GM21447 (cell line): ENCODE results near the gene HEATR3.
"Not testable (repeated sequence)": the region's sequence is repeated elsewhere in the genome, so short reads cannot be mapped to it uniquely, and the experiment has no call there.

ENCODE experiments used
- ATAC-seq: cut with Tn5 transposase; IDR thresholded peaks from one replicate; pipeline ENCODE4 v1.9.1; 2021; ENCODE audit not compliant: unreplicated experiment

Gene HEATR3

DNA sequence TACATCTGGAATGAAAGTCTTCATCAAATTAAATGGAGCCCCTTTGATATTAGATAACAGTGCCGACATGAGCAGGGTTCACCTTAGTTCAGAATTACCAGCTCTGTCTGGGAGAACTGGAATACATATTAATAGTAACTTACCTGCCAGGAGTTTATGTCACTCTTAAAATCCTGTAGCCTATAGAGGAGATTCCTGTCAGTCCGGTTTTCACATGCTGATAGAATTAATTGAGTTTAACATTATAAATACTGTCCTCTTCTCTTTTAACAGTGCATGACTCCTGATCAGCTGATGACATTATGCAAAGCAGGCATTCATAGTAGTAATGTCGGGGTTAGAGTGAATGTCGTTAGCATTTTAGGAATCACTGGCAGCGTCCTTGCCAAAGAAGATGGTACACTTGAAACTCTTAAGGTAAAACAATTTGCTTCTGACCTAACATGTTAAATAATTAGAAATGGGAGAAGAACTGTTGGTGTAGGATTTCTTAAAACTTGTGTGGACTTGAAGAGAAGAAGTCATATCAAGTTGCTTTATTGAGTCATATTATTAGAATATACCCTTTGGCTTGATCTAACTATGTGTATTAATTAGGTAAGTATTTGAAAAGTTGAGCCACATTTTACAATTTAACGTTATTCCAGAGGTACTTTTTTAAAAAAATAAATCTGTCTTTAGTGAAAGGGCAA lies 34.3 kb downstream of the HEATR3 start:
- ATAC-seq = no peak

DNA sequence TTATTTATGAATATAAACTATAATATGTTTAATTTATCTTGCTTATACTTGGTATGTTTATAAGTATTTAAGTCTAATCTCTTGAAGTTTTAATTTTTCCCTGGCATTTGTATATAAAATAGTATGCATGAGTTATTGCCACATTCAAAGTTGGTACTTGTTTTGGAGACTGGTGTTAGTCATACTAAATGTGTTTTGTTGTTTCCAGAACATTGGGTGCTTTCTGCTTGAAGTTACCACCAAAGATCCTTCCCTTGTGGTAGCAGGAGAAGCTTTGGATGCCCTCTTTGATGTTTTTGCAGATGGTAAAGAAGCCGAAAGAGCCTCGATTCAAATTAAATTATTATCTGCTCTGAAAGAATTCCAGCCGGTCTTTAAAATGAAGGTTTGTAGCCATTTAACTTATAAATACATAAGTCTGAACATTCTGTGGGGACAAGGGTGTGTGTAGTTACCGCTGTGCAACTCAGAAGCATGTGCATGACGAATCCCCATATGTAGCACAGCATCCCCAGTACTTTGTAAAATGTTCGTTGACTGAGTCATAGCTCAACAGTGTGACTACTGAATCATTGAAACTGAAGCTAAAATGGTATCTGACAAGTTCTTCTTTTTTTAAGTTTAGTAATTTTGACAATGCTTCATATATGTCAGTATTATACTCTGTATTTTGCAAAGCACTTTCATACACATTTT lies 36.4 kb downstream of the HEATR3 start:
- ATAC-seq = no peak

DNA sequence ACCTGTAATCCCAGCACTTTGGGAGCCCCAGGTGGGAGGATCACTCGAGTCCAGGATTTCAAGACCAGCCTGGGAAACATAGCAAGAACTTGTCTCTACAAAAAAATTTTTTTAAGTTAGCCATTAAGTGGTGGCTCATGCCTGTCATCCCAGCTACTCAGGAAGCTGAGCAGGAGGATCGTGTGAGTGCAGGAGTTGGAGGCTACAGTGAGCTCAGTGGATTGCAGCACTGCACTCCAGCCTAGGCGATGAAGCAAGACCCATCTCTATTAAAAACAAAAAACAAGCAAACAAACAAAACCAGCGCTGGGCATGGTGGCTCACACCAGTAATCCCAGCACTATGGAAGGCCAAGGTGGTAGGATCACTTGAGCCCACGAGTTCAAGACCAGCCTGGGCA lies 38.0 kb downstream of the HEATR3 start:
- no peak for ATAC-seq

DNA sequence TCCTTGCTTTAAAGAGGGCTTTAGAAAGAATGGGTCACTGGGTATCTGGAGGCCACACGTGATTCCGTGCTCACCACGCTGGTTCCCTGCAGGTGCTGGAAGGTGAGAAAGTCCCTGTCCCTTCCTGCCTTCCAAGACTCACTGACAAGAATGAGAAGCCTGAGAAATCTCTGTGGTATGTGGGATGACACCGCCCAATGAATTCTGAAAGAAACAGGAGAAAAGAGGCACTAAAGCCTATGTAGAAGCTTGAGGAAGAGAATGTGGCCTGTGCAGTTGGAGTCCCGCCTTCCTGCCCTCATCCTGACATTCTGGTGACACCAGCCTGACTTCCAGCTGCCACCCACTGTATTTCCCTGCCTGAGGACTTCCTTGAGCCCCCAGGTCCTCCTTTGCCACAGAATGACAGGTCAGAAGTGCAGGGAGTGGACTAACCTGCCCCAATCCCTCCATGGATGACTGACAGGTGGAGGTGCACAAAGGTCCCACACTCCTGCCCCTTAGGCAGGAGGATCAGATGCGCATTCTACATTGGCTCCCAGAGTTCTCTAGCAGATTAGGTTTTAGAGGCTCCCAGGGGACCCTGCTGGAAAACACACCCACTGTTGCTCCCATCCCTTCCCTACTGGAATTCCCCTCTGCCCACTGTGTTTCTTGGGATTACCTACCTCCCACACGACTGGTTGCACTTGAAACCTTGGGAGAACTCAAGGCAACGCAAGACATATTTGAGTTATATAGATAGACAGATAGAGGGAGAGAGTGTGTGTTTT lies 48.8 kb downstream of the HEATR3 start:
- ATAC-seq = no peak

DNA sequence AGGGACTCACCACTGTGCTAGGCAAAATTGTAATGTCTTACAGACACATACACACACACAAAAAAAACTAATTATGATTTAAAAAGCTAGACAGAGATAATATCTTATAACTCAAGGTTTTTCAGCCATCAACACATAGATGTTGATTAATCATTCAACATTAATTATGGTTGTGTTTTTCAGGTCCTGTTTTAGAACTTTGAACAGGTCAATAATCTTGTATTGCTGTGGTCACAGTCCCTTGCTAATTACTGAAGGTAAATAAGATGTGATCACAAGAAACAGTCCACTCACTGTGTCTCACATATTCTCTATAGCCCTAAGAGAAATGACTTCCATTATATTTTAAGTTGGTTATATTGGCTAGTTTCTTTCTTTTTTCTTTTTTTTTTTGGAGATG lies 54.9 kb downstream of the HEATR3 start:
- no peak for ATAC-seq

DNA sequence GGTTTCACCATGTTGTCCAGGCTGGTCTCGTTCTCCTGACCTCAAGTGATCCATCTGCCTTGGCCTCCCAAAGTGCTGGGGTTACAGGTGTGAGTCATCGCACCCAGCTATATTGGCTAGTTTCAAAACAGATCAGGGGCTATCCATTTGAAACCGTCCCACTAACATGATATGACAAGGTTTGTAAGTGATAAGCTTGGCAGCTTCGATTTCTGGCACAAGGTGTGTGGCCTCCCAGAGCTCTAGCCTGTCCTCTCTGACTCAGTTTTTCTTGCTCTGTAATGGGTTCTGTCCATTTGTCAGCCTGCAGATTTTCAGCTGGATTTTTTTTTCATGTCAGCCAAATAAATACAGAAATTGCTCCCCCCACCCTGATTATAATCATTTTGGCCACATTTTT lies 55.5 kb downstream of the HEATR3 start:
- peak; percentile 57 for ATAC-seq

DNA sequence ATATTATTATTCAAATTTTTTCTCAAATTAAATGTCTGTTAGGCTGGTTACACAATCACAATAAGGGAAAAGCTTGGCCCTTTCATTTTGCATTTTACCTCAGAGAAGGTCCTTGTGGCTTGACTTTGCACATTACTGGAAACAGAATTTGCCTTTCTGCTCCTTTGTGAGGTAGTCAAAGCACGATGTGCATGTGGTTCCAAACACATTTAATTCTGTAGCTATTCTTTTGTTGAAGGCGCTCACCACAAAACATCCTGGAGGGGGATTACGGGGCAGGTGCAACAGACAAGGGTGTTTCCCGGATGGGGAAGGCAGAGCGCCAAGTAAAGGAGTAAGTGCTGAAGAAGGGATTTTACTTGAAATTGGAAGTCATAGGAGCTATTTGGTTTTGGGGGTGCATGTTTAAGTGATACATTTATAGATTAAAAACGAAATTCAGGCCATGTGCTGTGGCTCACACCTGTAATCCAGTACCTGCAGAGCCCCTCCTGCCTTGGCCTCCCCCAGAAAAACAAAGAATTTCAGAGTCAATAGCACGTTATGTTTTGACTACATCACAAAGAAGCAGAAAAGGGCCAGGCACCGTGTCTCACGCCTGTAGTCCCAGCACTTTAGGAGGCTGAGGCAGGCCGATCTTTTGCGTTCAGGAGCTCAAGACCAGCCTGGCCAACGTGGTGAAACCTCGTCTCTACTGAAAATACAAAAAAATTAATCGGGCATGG lies 56.1 kb downstream of the HEATR3 start:
- ATAC-seq = peak; percentile 67

DNA sequence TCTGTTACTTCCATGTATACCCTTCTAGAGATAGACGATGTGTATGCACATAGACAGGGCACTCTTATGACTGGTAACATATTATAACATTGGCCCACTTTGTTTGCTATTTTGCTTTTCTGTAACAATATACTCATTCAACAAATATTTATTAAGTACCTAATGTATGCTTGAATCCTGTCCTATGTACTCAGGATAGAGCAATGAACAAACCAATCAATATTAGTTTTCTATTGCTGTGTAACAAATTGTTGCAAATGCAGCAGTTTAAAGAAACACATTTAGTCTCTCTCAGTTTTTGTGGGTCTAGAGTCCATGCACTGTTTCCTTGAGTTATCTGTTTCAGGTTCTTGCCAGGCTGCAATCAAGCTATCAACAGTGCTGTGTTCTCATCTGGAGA lies 57.6 kb downstream of the HEATR3 start:
- ATAC-seq = no peak

DNA sequence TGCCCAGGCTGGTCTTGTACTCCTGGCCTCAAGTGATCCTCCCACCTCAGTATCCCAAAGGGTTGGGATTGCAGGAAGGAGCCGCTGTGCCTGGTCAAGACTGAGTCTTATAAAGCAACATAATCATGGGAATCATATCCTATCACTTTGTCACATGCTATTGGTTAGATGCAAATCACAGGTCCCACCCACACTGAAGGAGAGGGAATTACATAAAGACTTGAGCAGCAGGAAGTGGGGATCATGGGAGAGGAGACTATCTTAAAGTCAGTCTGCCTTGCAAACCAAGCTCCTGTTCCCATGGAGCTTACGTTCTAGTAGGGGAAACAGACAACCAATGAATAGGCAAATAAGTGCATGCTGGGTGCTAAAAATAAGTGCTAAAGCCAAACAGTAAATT lies 59.0 kb downstream of the HEATR3 start:
- no peak for ATAC-seq

DNA sequence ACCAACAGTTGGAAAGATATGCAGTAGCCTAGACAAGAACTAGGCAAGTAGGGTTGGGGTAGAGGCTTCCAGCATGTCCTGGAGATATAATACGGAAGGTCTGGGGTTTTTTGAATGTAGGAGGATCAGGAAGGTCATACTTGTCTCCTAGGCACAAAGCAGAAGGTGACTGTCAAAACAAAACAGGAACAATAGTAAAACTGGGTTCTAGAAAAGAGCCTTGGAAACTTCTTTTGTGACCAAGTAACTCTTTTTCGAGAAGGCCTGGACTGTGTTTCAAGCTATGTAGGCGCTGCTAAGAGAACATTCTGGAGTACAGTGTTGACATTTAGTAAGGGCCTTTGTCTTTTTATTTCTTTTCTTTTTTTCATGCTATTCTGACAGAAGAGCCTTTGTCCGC lies 60.4 kb downstream of the HEATR3 start:
- no peak for ATAC-seq

DNA sequence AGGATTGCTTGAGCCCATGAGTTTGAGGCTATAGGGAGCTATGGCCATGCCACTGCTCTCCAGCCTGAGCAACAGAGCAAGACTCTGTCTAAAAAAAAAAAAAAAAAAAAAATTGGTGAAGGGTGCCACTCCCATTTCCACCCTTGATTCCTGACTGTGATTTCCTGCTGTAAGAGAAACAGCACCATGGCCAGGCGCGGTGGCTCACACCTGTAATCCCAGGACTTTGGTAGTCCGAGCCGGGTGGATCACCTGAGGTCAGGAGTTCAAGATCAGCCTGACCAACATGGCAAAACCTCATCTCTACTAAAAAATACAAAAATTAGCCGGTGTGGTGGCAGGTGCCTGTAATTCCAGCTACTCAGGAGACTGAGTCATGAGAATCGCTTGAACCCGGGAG lies 66.8 kb downstream of the HEATR3 start:
- not testable (repeated sequence) for ATAC-seq

DNA sequence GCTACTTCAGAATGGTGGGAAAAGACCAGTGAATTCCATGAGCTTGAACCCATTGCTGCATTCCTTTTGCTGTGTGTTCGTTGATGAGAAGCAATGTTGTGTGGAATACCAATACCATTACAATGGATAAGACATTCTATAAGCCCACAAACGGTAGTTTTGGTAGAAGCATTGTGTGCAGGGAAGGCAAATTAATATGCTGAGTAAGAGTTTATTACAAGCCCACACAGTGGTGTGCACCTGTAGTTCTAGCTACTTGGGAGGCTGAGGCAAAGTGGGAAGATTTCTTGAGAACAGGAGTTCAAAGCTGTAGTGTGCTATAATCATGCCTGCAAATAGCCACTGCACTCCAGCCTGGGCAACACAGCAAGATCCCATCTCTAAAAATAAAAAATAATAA lies 67.4 kb downstream of the HEATR3 start:
- ATAC-seq = no peak

DNA sequence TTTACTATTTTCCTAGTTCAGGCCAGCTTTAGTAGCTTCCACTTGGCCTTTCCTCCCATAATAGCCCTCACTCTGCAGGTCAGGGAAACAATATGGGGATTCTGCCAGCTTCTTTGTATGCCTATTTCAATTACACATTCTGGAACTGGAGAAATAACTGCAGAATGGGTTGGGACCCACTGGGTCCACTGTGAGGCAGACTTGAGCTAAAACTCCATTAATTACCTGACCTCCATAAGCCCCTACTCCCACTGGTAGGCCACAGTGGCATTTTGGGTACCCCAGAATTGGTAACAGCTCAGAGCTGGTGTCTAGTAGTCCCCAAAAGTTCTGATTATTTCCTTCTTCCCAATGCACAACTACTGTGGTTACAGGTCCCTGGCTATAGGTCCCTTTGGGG lies 70.6 kb downstream of the HEATR3 start:
- ATAC-seq = no peak

DNA sequence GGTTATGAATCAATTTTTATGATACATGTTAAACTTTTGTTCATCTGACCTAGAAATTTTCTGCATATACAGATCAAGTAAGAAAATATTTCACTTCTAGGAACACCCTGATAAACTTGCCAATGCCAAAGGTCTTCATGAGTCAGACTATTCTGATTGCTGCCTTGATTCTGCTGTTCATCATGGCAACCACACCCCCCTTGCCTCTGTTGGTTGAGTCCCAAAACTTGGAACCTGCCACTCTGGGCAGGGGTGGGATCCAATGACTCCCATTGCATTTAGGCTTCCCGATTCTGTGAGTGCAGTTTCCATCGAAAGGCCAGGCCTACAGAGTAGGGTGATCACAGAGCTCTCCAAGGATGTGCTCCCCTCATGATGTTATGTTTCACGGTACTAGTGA lies 71.5 kb downstream of the HEATR3 start:
- ATAC-seq = no peak

DNA sequence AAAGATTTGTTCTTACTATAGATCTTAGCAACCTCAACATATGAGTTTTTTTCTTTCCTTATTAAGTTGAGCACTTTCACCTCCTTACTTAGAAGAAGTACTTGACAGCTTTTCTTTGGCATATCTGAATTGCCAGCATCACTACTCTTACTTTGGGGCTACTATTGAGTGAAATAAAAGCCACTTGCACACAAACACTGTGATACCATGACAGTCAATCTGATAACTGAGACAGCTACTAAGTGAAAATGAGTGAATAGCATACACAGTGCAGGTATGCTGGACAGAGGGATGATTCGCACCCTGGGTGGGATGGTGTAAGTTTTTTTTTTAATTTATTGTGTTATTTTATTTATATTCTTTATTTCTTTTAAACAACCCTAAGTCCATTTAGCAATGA lies 73.8 kb downstream of the HEATR3 start:
- no peak for ATAC-seq

DNA sequence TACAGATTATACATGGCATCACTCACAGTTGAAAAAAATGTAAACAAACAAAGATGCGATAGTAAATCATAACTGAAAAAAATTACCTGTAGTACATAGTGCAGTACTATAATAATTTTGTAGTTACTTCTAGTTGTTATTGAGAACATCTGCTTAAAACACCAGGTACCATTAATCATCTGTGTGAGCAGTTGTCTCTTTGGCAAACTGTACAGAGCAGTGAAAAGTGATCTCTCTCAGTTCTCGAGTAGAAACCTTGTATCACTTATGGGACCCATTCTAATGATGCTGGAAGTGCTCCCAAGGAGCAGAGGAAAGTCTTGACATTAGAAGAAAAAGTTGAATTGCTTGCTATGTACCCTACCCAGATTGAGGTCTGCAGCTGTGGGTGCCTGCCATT lies 78.4 kb downstream of the HEATR3 start:
- no peak for ATAC-seq

DNA sequence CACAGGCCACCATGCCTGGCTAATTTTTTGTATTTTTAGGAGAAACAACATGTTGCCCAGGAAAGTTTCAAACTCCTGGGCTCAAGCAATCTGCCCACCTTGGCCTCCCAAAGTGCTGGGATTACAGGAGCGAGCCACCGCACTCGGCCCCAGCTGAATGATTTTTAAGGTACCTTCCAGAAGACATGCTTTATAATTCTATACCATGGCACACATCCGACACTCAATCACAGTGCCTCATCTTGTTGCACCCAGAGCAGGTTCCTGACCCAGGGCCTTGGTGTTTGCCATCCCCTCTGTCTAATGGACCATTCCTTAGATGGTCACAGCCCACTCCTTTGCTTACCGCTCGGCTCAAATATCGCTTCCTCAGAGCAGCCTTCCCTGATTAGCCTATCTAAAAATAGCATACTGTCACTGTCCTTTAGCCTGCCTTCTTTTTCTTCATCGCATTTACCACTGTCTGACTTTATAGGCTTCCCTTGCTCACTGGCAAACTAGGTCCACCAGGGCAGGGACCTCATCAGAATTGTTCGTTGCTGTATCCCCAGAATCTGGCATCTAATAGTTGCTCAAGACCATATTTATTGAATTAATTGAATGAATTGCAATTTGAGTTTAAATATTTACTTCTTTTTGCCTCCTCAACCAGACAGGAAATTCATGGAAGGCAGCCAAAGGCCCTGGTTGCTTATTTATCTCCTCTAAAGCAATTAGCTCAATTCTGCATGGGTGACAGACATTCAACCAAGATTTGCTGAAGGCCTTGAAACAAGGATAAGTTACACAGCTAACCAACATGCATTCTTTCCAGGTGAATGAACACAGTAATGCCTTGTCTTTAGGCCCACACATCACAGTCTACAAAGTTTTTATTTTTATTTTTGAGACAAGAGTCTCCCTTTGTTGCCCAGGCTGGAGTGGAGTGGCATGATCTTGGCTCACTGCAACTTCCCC lies 81.0 kb downstream of the HEATR3 start:
- ATAC-seq = no peak

DNA sequence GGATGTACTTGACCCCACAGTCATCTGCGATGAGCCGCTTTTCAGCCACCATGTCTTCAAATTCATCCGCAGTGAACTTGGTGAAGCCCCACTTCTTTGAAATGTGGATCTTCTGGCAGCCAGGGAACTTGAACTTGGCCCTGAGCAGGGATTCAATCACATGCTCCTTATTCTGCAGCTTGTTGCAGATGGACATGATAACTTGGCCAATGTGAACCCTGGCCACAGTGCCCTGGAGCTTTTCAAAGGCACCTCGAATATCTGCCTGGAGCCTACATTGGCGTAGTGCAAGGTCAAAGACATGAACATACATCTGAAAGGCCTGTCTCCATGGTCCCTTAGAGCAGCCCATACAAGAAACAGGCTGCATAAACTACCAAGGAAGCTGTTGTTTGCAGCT lies 85.6 kb downstream of the HEATR3 start:
- no peak for ATAC-seq

DNA sequence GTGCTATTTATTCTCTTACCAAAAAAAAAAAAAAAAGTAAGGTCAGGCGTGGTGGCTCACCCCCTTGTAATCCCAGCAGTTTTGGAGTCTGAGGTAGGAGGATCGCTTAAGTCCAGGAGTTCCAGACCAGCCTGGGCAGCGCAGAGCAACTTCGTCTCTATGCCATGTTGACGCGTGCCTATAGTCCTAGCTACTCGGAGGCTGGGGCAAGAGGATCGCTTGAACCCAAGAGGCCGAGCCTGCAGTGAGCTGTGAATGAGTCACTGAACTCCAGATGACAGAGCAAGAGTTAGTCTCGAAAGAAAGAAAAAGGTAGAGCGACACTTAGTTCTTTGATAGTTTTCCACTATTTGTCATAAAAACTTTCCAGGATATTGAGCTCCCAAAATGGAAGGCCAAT lies 86.0 kb downstream of the HEATR3 start:
- ATAC-seq = no peak

DNA sequence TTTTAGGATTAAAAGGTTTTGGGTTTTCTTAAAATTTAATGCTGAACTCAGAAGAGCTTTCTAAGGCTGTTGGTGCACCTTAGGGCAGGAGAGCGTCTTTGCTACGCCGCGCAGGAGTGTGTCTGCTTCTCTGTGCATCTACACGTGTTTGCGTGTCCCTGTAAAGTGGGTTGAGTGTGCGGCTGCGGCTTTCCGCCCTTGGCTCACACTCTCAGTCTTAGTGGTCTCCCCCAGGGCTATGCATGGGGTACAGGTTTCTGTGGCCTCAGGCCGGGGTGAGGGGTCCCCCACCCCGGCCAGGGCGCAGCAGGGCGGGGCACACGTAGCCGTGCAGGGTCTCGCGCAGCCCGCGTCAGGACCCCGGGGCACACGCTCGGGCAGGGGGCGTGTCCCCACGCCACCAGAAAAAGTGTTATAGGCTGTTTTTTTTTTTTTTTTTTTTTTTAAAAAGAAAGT lies 86.6 kb downstream of the HEATR3 start:
- peak; percentile 57 for ATAC-seq
